UCSD-AML1 (cell line): ENCODE results near the gene AADACL4.
"Not testable (repeated sequence)": the region's sequence is repeated elsewhere in the genome, so short reads cannot be mapped to it uniquely, and the experiment has no call there.

Experiments used
- DNase-seq: peaks from one replicate; lab custom pipeline; 2025; ENCODE audit not compliant: unreplicated experiment; lab: John Stamatoyannopoulos, UW

AADACL4 gene

GRCh38 chr1:12709696-12710095 is 65.8 kb downstream of the AADACL4 start:
- DNase-seq, result no peak

DNA sequence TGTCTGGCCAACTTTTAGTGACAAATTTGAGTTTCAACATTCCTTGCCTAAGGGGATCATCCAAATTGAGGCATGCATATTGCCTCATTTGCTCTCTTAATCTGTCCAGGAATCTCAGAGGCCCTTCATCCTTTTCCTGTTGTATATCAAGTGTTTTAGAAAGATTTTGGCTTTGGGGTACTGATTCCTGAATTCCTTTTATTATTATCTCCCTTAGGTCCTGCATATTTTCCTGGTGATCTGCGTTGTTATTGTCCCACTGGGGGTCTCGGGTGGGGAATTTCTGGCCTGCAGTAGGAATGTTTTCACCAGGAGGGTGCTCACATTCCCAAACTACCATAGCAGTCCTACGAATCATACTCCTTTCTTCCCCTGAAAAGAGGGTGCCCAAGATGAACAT is 67.7 kb downstream of the AADACL4 start:
- no peak for DNase-seq

GRCh38 chr1:12712076-12712475 is 68.2 kb downstream of the AADACL4 start:
- DNase-seq, result no peak

GRCh38 chr1:12712929-12713328 is 69.0 kb downstream of the AADACL4 start:
- DNase-seq, result no peak

- DNase-seq, result not testable (repeated sequence)
Measured at GRCh38 chr1:12713651-12714050, 69.8 kb downstream of the AADACL4 start.

DNA sequence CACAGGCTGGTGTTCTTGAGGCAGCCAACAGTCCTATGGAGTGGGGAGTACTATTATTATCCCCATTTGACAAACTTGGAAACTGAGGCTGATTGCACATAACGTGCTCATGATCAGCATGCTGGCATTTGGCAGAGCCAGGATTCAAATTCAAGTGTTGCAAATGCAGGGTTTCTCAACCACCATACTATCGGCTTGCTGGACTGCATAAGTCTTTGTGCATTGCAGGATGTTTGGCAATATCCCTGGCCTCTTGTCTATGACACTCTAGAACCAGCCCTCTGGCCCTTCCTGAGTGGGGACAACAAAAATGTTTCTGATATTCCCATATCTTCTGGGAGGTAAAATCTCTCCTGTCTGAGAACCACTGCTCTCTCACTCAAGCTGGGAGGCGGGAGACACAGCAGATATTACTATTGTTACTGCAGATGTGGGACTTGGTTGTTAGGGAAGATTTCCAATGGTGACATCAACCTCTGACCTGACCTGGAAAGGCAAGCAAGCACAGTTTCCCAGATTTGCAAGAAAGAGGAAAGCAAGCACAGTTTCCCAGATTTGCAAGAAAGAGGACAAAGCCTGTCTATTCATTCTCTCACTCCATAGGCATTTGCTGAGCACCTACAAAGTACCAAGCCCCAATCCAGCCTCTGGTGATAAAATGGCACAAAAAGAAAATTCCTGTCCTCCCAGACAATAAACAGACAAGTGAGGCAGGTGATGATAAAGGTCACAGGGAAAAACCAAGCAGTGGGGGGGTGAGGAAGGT is 71.0 kb downstream of the AADACL4 start:
- no peak for DNase-seq

DNA sequence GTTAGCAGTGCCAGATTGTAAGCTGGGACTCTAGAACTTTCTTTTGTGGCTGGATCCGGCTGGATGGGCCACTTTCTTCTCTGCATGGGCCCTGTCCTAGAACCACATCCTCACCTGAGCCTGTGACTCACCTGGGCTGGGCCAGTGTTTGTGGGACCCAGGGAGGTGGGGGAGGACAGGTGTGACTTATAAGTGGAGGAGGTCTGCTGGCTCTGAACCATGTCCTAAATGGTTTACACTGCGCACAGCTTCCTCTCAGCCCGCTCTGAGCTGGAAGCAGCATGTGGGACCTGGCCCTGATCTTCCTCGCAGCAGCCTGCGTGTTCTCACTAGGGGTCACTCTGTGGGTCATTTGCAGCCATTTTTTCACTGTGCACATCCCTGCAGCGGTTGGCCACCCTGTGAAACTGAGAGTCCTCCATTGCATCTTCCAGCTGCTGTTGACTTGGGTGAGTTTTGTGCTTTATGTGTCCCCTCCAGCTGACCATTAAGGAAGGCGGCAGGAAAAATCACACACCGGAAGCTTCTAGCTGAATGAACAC is 72.1 kb downstream of the AADACL4 start, which contains the start of gene AADACL3:
Gene AADACL3 (plus strand): TSS at position 215 of the 542 bp plus-strand sequence. CDS start 67 bp downstream, at position 282.
- DNase-seq, result no peak
